OCI-LY1 (cell line): Measurements from ENCODE around the gene RAP1GDS1.

ENCODE experiments used
- CTCF ChIP-seq: fragments of 200-600 bp; sonication (generic), shearing (Covaris generic); IDR thresholded peaks from 2 replicates; pipeline ENCODE4 v1.5.1; 2017; ENCODE audit warnings: mild to moderate bottlenecking, antibody characterized with exemption, low read length, moderate library complexity, mixed read lengths
- EZH2 ChIP-seq: fragments of 200-600 bp; sonication (generic), shearing (Covaris generic); IDR thresholded peaks from 2 replicates; pipeline ENCODE4 v1.8.0; 2017; ENCODE audit warnings: borderline replicate concordance, mixed run types, mild to moderate bottlenecking, antibody characterized with exemption, low read length, moderate library complexity, mixed read lengths

DNA sequence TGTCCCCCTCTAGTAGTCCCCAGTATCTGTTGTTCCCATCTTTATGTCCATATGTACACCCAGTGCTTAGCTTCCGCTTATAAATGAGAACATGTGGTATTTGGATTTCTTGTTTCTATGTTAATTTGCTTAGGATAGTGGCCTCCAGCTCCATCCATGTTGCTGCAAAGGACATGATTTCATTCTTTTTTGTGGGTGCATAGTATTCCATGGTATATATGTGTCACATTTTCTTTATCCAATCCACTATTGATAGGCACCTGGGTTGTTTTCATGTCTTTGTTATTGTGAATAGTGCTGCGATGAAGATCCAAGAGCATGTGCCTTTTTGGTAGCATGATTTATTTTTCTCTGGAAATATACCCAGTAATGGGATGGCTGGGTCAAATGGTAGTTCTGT is 6.3 kb downstream of the RAP1GDS1 start:
- TF ChIP-seq CTCF: no peak
- TF ChIP-seq EZH2: no peak
